Uterus (tissue), 2 donors: ENCODE results near the gene OPALIN.

Source experiments
- CTCF ChIP-seq, 4 experiments: fragments of 200-600 bp in 2 of 4; fragments of 450-650 bp in 2 of 4; sonication (generic) in 2 of 4; IDR thresholded peaks; one replicate each; pipeline ENCODE4 v1.5.1; 2016 to 2019; ENCODE audit warnings: antibody characterized with exemption in 4 of 4, mild to moderate bottlenecking in 2 of 4, moderate library complexity in 1 of 4
- POLR2A ChIP-seq, 2 donors: fragments of 450-650 bp; IDR thresholded peaks; one replicate each; pipeline ENCODE4 v1.6.1; 2016; ENCODE audit warnings: antibody characterized with exemption in 2 of 2, mild to moderate bottlenecking in 1 of 2, moderate library complexity in 1 of 2

- no peak for TF ChIP-seq CTCF (IDR thresholded peaks at IDR 0.05)
- TF ChIP-seq POLR2A (IDR thresholded peaks at IDR 0.05) = no peak
Measured at GRCh38 chr10:96344178-96344577, 14.6 kb downstream of the OPALIN start.
